ENCODE results near the gene DTX4. TPM values are rescaled to one million over a fixed set of nuclear protein-coding genes. Genes with fewer than 3 reads are reported as not detected.

The DTX4 gene
- total and polyA plus RNA-seq, 2 of the 4 experiments (the other 2 are of a cell fraction), result 2.7 to 3.0 TPM

GRCh38 chr11:59255281-59255680 lies 83.3 kb downstream of the DTX4 start:
- WGBS, 2 experiments (ENCODE audit: extremely low coverage in 2 of 2, insufficient read length in 1 of 2), result 48% methylated on average over 6 of the region's 8 CpGs; no CpG with 5 or more reads in 1 of the 2 experiments
- H4K5ac ChIP-seq (ENCODE audit: low read depth, low read length), result no peak overlapping the region
- no peaks in the 10 kb centered on the region for H3K9me3 ChIP-seq (ENCODE audit: control insufficient read depth, insufficient read depth, low read length)
- no peak overlapping the region for H2AK5ac ChIP-seq (ENCODE audit: low read depth, low read length)
- H3K27ac ChIP-seq (ENCODE audit: insufficient read depth, low read length), result no peak overlapping the region
- no peak overlapping the region for H3K18ac ChIP-seq (ENCODE audit: low read depth, low read length)
- H3K4me1 ChIP-seq (ENCODE audit: control insufficient read depth, insufficient read depth, low read length), result no peaks in the 10 kb centered on the region
- no peak overlapping the region for H3K23ac ChIP-seq (ENCODE audit: low read depth, low read length)
- H3K79me1 ChIP-seq (ENCODE audit: low read depth in 1 of 2, low read length in 2 of 2), result no peaks in the 10 kb centered on the region
- in situ Hi-C loops (cut with MboI; ENCODE audit: low sequenced_read_pairs), result no loop called here
- POLR2A ChIA-PET (ENCODE audit: unreplicated experiment), result no interaction called here
- no peaks in the 10 kb centered on the region for H3K36me3 ChIP-seq (ENCODE audit: control insufficient read depth, insufficient read depth, low read length)
- no peak overlapping the region for H3K14ac ChIP-seq (replicated peaks; ENCODE audit: low read depth, low read length)
- no peak overlapping the region for H2BK20ac ChIP-seq (ENCODE audit: low read depth, low read length)
- no peak overlapping the region for H2AFZ ChIP-seq (replicated peaks; ENCODE audit: low read length, poor library complexity)
- no peaks in the 10 kb centered on the region for H3K9me1 ChIP-seq (ENCODE audit: insufficient read depth, low read length)
- H3K4ac ChIP-seq (ENCODE audit: low read depth, low read length), result no peak overlapping the region
- dilution Hi-C loops (cut with HindIII; ENCODE audit: low sequenced_read_pairs, unreplicated experiment), result no loop called here
- no TSS peak for BruUV-seq (replicated peaks)
- intact Hi-C loops (cut with micrococcal nuclease), result no loop called here
- no peak for DNase-seq
- no peaks in the 10 kb centered on the region for H4K20me1 ChIP-seq (ENCODE audit: insufficient read depth, low read length)
- H3K27me3 ChIP-seq (ENCODE audit: control insufficient read depth, insufficient read depth, low read length), result peaks cover 5% of the 10 kb centered on the region
- no peak overlapping the region for H3K4me2 ChIP-seq (ENCODE audit: low read depth, low read length)
- no peak overlapping the region for H3K56ac ChIP-seq (ENCODE audit: extremely low read depth, insufficient read depth, low read length)
- H2BK120ac ChIP-seq (ENCODE audit: low read depth, low read length), result no peak overlapping the region
- no peak for TF ChIP-seq MAZ (IDR thresholded peaks at IDR 0.05; ENCODE audit: borderline replicate concordance, low read depth, low read length)
- TF ChIP-seq MAFK (IDR thresholded peaks at IDR 0.05; ENCODE audit: low read depth, low read length), result no peak
- no peak for TF ChIP-seq BHLHE40 (IDR thresholded peaks at IDR 0.05; ENCODE audit: low read depth, low read length)
- no peak for TF ChIP-seq RAD21 (IDR thresholded peaks at IDR 0.05; ENCODE audit: low read length)
- TF ChIP-seq MXI1 (IDR thresholded peaks at IDR 0.05; ENCODE audit: borderline replicate concordance, low read depth, low read length), result no peak
- no peak for TF ChIP-seq CHD1 (IDR thresholded peaks at IDR 0.05; ENCODE audit: low read depth, low read length)
- TF ChIP-seq, protein P1, sequence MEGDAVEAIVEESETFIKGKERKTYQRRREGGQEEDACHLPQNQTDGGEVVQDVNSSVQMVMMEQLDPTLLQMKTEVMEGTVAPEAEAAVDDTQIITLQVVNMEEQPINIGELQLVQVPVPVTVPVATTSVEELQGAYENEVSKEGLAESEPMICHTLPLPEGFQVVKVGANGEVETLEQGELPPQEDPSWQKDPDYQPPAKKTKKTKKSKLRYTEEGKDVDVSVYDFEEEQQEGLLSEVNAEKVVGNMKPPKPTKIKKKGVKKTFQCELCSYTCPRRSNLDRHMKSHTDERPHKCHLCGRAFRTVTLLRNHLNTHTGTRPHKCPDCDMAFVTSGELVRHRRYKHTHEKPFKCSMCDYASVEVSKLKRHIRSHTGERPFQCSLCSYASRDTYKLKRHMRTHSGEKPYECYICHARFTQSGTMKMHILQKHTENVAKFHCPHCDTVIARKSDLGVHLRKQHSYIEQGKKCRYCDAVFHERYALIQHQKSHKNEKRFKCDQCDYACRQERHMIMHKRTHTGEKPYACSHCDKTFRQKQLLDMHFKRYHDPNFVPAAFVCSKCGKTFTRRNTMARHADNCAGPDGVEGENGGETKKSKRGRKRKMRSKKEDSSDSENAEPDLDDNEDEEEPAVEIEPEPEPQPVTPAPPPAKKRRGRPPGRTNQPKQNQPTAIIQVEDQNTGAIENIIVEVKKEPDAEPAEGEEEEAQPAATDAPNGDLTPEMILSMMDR (conservative IDR thresholded peaks at IDR 0.05; ENCODE audit: low read depth, low read length), result no peak
- no peak for TF ChIP-seq SMC3 (IDR thresholded peaks at IDR 0.05; ENCODE audit: low read depth, low read length)
- no peak for TF ChIP-seq RCOR1 (IDR thresholded peaks at IDR 0.05; ENCODE audit: insufficient replicate concordance, low read length)
- no peak for TF ChIP-seq CEBPB (IDR thresholded peaks at IDR 0.05; ENCODE audit: low read depth, low read length)
- no peak for TF ChIP-seq FOS (IDR thresholded peaks at IDR 0.05; ENCODE audit: low read depth, low read length)
- TF ChIP-seq RFX5 (IDR thresholded peaks at IDR 0.05; ENCODE audit: low read depth, low read length), result no peak
- TF ChIP-seq, protein P2, sequence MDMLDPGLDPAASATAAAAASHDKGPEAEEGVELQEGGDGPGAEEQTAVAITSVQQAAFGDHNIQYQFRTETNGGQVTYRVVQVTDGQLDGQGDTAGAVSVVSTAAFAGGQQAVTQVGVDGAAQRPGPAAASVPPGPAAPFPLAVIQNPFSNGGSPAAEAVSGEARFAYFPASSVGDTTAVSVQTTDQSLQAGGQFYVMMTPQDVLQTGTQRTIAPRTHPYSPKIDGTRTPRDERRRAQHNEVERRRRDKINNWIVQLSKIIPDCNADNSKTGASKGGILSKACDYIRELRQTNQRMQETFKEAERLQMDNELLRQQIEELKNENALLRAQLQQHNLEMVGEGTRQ (IDR thresholded peaks at IDR 0.05; ENCODE audit: low read depth, low read length), result no peak
- no peak for TF ChIP-seq NFE2L2 (IDR thresholded peaks at IDR 0.05; ENCODE audit: low read depth, low read length)
- TF ChIP-seq, protein P3, sequence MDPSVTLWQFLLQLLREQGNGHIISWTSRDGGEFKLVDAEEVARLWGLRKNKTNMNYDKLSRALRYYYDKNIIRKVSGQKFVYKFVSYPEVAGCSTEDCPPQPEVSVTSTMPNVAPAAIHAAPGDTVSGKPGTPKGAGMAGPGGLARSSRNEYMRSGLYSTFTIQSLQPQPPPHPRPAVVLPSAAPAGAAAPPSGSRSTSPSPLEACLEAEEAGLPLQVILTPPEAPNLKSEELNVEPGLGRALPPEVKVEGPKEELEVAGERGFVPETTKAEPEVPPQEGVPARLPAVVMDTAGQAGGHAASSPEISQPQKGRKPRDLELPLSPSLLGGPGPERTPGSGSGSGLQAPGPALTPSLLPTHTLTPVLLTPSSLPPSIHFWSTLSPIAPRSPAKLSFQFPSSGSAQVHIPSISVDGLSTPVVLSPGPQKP (IDR thresholded peaks at IDR 0.05; ENCODE audit: borderline replicate concordance, low read depth, low read length), result no peak
- H4K8ac ChIP-seq (ENCODE audit: low read depth in 2 of 2, low read length in 2 of 2), result no peak overlapping the region
- H3K4me3 ChIP-seq (ENCODE audit: insufficient read depth, low read depth, low read length), result no peak overlapping the region
- no peak for ATAC-seq (ENCODE audit: low read depth)
- H2BK5ac ChIP-seq (ENCODE audit: low read depth, low read length, poor library complexity, severe bottlenecking), result no peak overlapping the region
- H4K91ac ChIP-seq (ENCODE audit: insufficient read depth, low read depth, low read length), result no peak overlapping the region
- no peak overlapping the region for H3K9ac ChIP-seq (ENCODE audit: low read depth, low read length)
- CTCF ChIA-PET, result interaction anchor here (0.7 kb wide), 1 partner anchor 9 kb away, joined by 3 read pairs; no protein-coding TSS in a partner anchor
- no peak overlapping the region for H2BK15ac ChIP-seq (ENCODE audit: low read depth, low read length)
- H2AK9ac ChIP-seq (replicated peaks; ENCODE audit: low read depth, low read length, poor library complexity), result peak overlapping the region; percentile 34
